NT2/D1 (cell line): Measurements from ENCODE around the gene AGPAT3.

Experiments
- YY1 ChIP-seq: IDR thresholded peaks from 2 replicates; pipeline ENCODE4 v1.6.1; 2011; ENCODE audit not compliant: insufficient read length, insufficient read depth
- ZNF274 ChIP-seq: IDR thresholded peaks from 2 replicates; pipeline ENCODE4 v1.6.1; 2011; ENCODE audit warnings: mild to moderate bottlenecking, low read depth, low read length

DNA sequence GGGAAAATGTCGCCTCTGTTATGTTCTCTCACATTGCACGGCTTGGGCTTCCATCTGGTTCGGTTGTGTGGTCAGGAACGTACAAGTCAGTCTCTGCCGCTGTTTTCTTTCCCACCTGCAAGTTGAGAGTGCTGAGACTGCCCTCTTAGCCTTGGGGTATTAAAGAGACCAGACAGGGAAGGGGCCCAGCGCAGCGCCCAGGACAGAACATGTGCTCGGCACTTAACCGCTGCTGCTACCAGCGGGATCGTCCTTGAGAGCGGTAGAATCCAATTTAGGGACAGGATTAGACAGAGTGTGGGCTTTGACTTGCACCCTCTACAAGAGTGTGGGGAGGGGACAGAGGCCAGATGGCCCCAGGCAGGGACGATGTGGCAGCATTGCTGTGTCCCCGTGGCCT is 17.7 kb upstream of the AGPAT3 start:
- TF ChIP-seq YY1 (no peak), ZNF274 (no peak)
